Ammon's horn (tissue), 1 donor: Measurements from ENCODE around the gene SMC2.

Experiments
- DNase-seq: peaks from one replicate; pipeline ENCODE4 v3.0.0-alpha.2; 2016; ENCODE audit warnings: low spot score

Gene SMC2

GRCh38 chr9:104107799-104108198, 13.7 kb downstream of the SMC2 start:
- DNase-seq = no peak

- no peak for DNase-seq
Observed at GRCh38 chr9:104108315-104108714, 14.2 kb downstream of the SMC2 start.

- no peak for DNase-seq
Observed at GRCh38 chr9:104110509-104110908, 16.4 kb downstream of the SMC2 start.

GRCh38 chr9:104118916-104119315, 24.8 kb downstream of the SMC2 start:
- no peak for DNase-seq

DNA sequence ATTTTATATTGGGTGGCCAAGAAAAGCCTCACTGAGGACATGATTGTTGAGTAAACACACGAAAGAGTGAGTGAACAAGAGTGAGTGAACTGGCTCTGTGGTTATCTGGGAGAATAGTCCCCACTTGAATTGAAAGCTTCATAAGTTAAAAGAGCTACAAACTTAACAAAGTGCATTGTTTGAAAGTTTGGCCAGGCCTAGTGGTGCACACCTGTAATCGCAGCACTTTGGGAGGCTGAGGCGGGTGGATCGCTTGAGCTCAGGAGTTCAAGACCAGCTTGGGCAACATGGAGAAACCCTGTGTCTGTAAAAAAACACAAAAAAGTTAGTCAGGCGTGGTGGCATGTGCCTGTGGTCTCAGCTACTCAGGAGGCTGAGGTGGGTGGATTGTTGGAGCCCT, 26.9 kb downstream of the SMC2 start:
- DNase-seq = no peak

GRCh38 chr9:104138243-104138868, 44.2 kb downstream of the SMC2 start:
- no peak for DNase-seq

DNA sequence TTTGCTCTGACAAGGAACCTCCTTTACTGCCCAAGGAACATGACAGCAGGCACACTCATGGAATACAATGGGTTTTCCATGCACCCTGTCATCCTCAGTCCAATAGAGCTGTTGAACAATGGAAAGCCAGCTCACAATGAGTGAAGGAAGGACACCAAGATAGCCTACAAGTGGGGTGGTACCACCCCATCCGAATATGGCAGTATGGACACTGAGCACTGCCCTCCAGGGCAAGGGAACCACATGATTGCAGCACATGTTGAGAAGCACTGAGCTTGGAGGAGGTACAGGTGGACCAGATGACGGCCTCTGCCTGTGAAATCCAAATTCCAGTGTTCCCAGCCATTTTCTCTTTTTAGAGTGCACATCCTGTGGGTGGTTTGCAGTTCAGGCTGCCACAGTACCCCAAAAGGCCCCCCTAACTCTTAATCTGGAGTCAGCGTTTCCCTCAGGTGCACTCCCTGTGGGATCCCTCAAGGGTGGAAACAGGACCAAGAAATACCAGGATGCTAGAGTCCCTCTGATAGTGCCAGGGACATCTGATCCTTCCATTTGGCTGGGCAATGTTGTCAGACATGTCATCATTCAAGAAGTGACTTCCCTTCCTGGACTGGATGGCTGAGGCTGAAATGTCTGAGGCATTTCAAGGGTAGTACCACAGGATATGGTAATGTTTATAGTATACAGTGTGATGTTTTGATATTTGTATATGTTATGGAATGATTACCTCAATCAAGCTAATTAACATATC, 48.9 kb downstream of the SMC2 start:
- no peak for DNase-seq

GRCh38 chr9:104143550-104143910, 49.4 kb downstream of the SMC2 start:
- no peak for DNase-seq

DNA sequence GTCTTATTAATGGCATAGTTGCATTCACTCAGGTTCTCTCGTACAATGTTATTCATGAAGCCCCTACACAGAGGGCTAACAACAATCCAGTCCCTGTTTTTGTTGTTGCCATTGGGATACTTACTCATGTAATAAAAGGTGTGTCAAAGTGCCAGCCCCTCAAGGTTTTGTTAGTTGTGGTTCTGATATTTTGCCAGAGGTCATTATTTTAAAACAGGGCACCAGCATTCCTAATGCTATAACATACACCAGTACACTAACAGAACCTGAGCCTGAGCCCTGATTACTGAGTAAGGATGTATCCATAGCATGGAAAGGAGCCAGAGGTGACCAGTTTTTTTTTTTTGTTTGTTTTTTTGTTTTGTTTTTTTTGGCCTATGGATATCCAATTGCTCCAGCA, 50.2 kb downstream of the SMC2 start:
- DNase-seq = no peak

DNA sequence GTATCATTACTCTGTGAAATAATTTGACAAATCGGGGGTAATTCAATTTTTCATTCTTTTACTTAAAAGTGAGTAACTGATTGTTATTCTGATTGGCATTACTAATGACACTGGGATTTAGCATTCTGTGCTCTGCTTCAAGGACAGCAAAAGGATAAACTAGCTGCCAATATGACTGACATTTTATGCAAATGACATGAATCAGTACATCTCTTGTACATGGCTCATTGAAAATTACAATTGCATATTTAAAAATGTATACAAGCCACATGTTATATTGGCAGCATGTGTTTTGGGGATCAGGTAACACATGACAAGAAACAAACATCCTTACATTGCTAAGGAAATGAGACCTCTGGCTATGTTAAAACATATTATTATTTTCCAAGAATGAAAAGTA, 79.0 kb downstream of the SMC2 start:
- DNase-seq = no peak

- no peak for DNase-seq
Observed at GRCh38 chr9:104177003-104177611, 83.0 kb downstream of the SMC2 start.

GRCh38 chr9:104177676-104178075, 83.6 kb downstream of the SMC2 start:
- no peak for DNase-seq
